GM12892 (cell line): ENCODE results near the gene CRIM1.

Experiments
- POLR2A ChIP-seq: IDR thresholded peaks from 2 replicates; pipeline ENCODE4 v1.6.1; 2011; ENCODE audit warnings: low read depth, low read length, control low read depth
- POLR2AphosphoS5 ChIP-seq: IDR thresholded peaks from 2 replicates; pipeline ENCODE4 v1.6.1; 2011; ENCODE audit warnings: low read depth, low read length, control low read depth
- TAF1 ChIP-seq: IDR thresholded peaks from 2 replicates; pipeline ENCODE4 v1.6.1; 2011; ENCODE audit warnings: low read depth, mild to moderate bottlenecking, control low read depth, low read length, borderline replicate concordance

DNA sequence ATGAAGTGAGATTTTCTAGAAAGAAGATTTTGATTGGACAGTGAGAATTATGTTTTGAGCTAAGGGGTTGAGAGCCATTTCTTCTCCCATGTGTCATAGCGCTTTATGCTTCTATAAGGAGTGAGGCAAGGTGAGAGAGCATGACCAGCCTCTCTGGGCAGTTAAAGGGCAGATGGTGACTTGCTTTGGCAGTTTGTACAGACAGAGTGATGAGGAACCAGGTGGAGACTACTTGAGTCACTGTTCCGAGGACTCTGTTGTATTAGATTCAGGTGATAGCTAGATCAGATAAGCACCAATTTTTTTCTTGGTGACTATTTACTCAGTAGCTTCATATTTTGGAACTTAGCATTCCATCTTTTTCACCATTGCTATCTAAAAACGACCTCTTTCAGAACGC is 4.5 kb downstream of the CRIM1 start:
- TF ChIP-seq POLR2AphosphoS5 (no peak), POLR2A (no peak), TAF1 (no peak)
